NCI-H345 treated with DMSO at 0.1 percent for 48 hours (cell line): Measurements from ENCODE around the gene TRIM40.
A peak's percentile ranks its signal among the peaks of the same experiment; 100 is the strongest.
"Not testable (repeated sequence)": the region's sequence is repeated elsewhere in the genome, so short reads cannot be mapped to it uniquely, and the experiment has no call there.

Experiments
- DNase-seq: peaks from one replicate; lab custom pipeline; 2025; ENCODE audit not compliant: unreplicated experiment; lab: John Stamatoyannopoulos, UW

Gene TRIM40

DNA sequence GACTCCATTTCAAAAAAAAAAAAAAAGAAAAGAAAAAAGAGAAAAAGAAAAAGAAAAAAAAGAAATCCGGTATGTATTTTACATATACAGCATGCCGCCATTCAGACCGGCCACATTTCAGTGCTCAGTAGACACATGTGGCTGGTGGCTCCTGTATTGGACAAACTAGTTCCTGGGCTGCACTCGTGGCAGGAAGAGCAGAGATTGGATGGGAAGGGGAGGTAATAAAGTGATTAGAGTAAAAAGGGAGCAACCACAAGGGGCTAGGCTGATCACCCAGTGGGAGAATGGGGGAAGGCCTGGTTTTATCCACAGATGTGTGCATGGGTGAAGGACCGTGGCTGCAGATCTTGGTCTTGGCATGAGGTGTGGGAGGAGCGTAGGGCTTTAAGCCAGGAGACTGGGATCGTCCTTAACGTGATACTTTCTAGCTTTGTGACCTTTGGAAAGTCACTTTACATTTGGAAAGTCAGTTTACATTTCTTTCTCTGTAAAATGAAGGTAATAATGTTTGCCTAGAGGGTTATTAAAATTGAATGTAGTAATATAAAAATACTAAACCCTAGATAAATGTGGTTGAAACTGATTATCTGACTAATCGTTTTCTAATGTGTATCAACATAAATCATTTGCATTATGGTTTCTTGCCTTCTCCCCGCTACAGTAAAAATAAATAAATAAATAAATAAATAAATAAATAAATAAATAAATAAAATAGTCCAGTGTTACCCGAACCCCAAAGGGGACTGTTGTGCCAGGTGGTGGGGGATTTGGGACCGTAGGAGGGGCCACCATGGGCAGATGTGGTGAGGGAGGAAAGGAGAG lies 26.5 kb downstream of the TRIM40 start:
- no peak for DNase-seq

DNA sequence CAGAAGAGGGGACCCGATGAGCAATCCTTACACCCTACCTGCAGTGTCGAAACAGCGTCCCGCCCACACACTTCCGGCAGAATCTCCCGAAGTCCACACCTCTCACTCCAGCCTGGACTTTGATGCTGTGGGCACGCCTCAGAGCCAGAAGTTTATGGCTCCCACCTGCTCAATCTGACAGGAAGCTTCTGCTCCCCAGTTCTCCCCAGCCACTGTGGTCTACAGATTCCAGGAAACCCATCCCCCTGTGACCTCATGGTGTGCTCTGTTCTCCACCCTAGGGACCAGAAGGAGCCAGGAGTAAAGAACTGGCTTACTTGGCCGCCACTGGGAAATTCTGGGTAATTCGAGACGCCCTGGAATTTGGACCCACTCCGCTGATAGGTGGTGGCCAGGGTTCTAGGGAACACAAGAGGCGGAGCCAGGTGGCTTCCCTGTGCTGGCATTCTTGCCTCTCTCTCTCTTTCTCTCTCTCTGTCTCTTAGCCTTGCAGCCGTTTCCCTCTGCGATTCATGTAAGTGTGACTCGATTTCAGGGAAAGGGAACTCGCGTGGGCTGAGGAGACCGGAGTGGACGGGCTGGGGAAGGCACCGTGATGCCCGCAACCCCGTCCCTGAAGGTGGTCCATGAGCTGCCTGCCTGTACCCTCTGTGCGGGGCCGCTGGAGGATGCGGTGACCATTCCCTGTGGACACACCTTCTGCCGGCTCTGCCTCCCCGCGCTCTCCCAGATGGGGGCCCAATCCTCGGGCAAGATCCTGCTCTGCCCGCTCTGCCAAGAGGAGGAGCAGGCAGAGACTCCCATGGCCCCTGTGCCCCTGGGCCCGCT lies 27.4 kb downstream of the TRIM40 start, which contains the start of gene TRIM15:
TRIM15 (plus strand) TSS at position 457 of the 828 bp plus-strand sequence; CDS start at position 596, 139 bp downstream.
- DNase-seq: no peak

DNA sequence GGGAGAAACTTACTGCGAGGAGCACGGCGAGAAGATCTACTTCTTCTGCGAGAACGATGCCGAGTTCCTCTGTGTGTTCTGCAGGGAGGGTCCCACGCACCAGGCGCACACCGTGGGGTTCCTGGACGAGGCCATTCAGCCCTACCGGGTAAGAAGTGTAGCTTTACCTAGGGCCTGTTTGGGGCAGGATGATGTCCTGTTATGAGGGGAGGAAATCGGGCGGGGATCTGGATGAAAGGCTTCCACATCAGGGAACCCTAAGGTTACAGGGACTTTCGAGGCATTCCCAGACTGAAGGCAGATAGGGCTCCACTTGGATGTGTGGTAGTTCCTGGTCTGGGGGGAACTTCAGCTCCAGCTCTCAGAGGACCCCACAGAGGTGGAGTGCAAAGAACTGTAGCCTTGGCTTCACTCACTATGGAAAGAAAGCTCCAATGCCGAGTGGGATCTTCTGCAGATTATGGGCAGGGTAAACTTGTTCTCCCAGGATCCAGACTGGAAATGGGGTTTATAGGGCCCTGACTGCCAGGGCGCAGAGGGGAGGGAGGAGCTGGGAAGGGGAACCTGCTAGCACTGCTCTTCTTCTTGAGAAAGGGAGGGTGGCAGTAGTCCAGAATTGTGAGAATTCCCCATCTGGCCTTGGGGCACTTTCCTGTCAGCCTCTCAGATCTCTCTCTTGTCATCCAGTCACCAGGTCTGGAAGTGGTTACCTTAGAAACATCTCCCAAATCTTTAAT lies 28.1 kb downstream of the TRIM40 start:
- DNase-seq: no peak

DNA sequence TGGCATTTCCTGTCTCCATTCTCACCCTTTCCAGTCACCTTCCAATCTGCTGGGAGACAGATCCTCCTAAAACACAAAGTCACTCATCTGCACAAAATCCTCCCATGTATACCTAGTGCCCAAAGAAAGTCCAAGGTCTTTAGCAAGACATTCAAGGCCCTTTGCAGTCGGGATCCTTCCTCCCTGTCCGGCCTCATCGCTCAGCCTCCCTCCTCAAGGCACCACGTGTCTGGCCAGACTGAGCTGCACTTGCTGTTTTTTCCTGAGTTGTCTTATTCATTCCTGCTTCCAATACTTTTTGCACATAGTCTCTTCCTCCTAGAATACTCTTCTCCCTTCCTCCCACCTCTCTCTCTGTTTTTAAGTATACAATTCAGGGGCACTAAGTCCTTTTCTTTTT lies 28.8 kb downstream of the TRIM40 start:
- no peak for DNase-seq

DNA sequence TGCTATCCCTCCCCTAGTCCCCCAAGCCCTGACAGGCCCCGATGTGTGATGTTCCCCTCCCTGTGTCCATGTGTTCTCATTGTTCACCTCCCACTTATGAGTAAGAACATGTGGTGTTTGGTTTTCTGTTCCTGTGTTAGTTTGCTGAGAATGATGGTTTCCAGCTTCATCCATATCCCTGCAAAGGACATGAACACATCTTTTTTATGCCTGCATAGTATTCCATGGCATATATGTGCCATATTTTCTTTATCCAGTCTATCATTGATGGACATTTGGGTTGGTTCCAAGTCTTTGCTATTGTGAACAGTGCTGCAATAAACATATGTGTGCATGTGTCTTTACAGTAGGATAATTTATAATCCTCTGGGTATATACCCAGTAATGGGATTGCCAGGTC lies 29.3 kb downstream of the TRIM40 start:
- not testable (repeated sequence) for DNase-seq

DNA sequence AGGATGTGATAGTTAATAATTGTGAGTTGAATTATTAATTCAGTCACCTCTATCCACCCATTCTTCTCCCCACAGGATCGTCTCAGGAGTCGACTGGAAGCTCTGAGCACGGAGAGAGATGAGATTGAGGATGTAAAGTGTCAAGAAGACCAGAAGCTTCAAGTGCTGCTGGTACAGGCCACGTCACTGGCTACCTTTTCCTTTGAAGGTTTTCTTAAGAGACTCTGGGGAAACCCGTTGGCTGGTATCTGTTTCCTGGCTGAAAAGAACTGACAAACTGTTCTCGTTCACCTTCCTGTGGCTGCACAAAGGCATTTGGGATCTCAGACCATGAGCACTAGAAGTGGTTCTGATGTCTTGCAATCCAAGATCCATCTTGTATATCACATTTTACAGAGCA lies 31.2 kb downstream of the TRIM40 start:
- DNase-seq: no peak

DNA sequence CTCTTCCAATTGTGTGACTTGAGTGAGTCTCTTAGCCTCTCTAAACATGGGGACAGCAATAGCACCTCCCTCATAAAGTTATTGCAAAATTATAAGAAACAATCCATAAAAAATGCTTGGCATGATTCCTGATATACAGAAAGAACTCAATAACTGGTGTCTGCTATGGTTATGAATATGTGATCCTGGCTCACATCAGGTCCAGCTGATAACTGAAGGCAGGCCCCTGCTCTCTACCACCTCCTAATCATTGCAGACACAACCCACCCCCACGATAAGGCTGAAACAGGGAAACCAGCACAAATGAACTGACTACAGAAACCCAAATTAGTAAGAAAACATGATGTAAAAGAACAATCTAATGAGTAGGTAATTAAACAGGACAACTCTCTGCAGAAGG lies 32.8 kb downstream of the TRIM40 start:
- no peak for DNase-seq

DNA sequence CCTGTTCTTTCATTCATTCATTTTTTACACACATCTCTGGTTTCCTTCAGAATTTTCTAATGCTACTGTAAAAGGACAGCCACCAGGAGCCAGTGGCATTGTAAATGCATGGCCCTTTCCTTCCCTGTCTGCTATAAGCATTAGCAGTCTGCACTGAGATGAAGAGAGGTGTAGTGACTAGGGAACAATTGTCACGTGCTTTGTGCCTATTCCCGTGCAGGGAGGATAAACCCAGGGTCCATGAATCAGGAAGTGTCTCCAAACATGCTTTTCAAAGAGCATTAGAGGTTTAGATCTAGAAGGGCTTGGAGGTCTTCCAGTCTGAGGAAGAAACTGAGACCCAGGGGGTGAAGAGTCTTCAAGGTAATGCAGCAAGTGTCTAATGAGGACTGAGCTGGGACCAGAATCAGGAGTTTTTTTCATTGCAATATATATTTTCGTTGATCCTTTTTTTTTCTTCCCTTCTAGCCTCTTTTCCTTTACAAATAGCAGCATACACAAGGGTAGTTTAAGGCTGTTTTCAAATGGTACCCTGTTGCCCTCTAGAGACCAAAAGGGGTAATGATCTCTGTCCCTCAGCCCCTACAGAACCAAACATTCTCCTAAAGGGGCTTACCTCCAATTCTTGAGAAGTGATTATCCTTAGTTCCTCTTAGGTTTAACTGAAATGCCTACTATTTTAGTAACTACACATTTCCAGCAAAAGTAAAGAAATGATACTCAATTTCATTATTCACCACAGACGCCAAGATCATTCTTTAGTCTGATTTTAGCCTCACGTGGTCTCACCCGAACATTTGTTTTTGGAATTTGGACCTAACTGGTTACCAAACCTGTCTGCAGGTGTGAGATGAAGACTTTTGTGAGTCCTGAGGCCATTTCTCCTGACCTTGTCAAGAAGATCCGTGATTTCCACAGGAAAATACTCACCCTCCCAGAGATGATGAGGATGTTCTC lies 34.0 kb downstream of the TRIM40 start:
- peak; percentile 39 for DNase-seq

DNA sequence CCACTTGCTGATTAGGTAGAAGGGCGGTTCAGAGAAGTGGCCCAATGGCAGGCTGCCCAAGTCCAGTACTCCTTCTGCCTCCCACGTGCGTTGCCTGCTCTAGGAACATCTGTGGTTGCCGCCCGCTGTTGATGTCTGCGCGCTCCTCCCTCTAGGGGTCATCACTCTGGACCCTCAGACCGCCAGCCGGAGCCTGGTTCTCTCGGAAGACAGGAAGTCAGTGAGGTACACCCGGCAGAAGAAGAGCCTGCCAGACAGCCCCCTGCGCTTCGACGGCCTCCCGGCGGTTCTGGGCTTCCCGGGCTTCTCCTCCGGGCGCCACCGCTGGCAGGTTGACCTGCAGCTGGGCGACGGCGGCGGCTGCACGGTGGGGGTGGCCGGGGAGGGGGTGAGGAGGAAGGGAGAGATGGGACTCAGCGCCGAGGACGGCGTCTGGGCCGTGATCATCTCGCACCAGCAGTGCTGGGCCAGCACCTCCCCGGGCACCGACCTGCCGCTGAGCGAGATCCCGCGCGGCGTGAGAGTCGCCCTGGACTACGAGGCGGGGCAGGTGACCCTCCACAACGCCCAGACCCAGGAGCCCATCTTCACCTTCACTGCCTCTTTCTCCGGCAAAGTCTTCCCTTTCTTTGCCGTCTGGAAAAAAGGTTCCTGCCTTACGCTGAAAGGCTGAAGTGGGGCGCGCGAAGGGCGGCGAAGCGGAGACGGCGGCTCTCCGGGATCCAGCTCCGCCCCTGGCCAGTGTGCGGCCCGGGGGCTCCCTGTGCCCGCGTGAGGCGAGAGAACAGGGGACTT lies 35.9 kb downstream of the TRIM40 start:
- no peak for DNase-seq

DNA sequence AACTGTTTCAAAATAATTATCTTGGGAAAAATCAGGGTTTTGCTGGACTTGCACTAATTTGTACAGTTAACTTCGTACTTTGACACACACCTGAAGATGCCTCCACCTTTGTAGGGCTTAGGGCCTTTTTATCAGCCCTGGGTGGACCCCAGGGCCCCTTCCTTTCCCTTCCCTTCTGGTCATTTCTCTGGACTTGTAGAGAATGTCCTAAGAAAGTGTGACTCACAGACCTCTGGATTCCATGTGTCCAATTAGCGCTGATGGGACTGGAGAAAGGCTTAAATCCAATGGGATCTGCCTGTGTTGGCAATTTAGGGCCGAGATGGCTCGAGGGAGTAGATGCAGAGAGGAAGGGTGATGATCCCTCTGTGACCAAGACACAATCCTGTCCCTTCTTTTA lies 36.7 kb downstream of the TRIM40 start:
- no peak for DNase-seq

DNA sequence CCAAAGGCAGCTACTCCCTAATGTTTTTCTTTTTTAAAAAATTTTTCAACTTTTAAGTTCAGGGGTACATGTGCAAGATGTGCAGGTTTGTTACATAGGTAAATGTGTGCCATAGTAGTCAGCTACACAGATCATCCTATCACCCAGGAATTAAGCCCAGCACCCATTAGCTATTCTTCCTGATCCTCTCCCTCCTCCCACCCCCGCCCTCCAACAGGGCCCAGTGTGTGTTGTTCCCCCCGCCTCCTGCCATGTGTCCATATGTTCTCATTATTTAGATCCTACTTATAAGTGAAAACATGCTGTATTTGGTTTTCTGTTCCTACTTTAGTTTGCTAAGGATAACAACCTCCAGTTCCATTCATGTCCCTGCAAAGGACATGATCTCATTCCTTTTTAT lies 39.8 kb downstream of the TRIM40 start:
- no peak for DNase-seq

DNA sequence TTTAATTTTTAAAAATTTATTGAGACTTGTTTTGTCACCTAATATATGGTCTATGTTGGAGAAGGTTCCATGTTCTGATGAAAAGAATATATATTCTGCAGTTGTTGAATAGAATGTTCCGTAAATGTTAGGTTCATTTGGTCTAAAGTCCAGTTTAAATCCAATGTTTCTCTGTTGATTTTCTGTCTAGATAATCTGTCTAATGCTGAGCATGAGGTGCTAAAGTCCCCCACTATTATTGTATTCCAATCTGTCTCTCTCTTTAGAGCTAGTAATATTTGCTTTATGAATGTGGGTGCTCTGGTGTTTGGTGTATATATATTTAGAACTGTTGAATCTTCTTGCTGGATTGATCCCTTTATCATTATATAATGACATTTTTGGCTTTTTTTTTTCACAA lies 42.9 kb downstream of the TRIM40 start:
- no peak for DNase-seq

DNA sequence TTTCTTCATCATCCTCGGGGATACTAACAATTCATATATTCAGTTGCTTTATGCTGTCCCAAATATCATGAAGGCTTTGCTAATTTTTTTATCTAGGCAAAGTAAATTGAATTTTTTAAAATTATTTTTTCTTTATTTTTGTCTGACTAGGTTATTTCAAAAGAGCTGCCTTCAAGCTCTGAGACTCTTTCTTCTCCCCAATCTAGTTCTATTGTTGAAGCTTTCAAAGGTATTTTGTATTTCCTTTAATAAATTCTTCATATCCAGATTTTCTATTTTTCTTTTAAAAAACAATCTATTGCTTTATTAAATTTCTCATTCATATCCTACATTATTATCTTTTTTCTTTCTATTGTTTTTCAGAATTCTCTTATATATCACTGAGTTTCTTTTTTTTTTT lies 44.2 kb downstream of the TRIM40 start:
- DNase-seq: no peak

DNA sequence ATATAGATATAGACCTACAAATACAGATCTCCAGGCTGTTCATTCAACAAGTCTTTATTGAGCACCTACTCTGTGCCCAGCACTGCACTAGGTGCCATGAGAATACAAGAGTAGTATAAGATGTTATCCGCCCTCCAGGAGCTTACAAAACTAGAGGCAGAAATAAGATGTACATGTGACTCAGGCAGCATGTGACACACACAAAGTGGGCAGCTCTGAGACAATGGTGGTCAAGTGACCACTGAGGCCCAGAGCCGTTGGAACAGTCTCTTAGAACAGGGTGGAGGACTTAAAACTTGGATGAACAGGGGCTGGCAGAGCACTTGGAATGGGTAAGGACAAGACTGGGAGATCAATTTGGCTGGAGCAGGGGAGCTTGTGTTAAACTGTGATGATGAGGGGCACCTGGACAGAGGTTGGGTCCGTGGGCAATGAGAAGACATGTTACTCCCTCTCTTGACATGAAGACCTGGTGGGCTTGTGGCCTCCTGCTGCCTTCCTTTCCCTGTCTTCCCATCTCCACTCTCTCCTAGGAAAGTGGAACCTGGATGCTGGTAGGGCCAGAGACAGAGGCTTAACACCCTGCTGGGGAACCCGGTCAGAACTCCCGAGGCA lies 48.6 kb downstream of the TRIM40 start:
- no peak for DNase-seq

DNA sequence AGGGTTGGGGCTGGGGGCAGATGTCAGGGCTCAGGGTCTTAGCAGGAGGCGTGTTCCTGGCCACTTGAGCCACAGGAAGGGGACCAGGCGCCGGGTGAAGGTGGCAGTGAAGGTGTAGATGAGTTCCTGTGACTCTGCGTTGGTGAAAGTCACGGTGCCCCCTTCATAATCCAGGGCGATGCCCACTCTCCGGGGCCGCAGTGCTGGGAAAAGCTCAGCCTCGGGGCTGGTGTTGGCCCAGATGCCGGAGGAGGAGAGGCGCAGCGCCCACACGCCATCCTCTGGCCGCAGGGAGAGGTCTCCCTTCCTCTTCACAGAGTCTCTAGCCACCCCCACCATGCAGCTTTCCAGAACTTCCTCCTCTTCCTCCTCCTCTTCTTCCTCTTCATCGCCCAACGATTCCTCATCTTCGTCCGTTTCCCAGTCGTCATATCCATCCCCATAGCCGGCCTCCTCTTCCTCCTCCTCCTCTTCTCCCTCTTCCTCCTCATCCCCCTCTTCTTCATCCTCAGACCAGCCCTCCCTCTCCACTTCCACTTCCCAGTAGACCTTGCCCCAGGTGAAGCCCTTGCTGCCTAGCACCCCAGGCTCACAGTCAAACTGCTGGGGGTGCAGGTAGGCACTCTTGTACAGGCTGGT lies 50.0 kb downstream of the TRIM40 start:
- DNase-seq: no peak

DNA sequence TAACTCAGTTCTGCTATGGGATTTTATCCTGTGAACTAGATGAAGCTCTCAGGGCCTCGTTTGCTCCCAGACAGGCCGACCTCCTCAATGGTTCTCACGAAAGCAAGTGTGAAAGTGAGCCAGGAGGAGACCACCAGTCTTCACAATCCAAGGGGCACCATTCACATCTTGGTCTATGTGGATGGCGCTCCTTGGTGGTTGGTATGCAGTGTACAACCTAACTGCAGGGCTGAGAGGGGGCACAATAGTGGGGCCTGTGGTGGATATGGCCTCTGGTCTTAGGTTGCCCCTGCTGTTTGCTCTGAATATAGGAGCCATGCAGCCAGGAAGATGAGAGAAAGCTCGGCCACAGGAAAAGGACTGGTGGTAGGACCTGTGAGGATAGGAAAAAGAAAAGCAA lies 52.6 kb downstream of the TRIM40 start:
- DNase-seq: no peak

DNA sequence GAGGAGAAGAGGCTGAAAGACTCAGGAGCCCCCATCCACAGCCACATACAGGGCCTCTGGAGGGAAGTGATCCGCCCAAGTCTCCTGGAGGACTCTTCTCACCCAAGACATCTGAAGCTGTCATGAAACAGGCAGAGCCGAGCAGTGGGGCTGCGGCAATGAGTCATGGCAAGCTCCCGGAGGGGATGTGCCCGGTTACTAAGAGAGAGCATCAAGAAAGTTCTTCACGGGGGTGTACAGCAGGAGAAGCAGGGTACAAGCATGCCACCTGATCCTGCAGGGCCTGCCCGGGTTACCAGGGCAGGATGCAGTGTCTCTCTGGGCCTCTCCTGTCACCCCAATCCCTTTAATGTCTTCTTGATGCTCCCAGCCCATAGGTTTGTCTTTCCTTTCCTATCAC lies 56.1 kb downstream of the TRIM40 start:
- DNase-seq: no peak

DNA sequence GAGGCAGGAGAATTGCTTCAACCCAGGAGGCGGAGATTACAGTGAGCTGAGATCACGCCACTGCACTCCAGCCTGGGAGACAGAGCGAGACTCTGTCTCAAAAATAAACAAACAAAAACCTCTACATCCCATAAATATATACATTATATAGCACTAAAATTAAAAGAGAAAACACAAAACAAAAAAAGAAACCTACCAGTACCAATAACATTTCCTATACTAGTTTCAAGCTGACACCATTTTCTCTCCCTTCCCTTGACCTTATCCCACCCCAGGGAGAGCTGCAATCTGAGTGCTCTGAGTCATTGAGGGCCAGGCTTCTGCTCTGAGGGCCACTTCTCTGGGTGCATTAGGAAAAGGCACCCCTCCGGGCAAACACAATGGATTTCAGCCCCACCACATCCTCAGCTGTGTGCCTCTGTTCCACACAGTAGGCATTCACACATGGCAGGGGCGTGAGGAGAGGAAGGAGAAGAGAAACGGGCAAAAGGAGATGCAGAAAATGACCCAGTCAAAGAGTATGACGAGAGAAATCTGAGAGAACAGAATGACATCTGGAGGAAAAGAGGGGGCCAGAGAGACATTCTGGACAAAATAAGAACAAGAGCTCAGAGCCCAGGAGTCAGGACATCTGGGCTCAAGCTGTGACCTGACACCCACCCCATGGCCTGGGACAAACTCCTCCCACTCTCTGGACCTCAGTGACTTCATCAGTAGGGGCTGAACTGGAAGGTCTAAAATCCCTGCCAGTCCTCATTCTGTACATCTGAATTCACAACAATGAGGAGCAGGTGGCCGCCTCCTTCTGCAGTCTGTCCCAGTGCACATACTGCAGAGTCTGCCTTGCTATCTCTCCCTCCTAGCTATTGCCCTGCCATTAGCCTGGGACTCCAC lies 59.1 kb downstream of the TRIM40 start:
- DNase-seq: no peak
